Measurements from ENCODE around the gene ACOX3.
A peak's percentile ranks its signal among the peaks of the same experiment; 100 is the strongest.
"Not testable (repeated sequence)": the region's sequence is repeated elsewhere in the genome, so short reads cannot be mapped to it uniquely, and the experiment has no call there.

The ACOX3 gene

GRCh38 chr4:8440492-8441311, at the start of gene ACOX3, which contains the start of gene TRMT44:
TSS of gene ACOX3 (minus strand) at chr4:8440723. CDS start at chr4:8416521, 24,202 bp downstream.
TSS of gene TRMT44 (plus strand) at chr4:8440777. CDS start at chr4:8440823, 46 bp downstream.
- DNase-seq, result peak; percentile 37

DNA sequence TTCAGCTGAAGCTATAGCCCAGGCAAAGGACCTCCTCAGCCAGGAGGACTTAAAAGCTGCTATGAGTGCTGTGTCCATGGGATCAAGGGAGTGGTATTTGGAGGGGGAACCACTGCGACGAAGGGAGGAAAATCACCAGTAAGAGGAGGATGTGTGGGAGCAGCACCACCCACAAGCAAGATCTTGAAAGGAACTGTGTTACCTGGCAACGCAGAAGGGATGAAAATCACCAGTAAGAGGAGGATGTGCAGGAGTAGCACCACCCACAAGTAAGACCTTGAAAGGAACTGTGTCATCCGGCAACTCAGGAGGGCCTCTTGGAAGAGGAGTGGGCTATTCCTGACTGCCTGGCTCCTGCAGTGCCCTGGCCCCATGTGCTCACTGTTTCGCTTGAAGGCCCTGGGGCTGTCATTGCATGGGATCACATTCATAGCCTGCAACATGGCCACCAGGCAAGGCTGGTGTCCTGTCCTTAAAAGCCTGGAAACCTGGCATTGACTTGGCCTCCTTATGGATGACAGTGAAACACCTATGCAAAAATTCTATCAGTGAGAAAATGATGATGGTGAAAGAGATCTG, 48.4 kb upstream of the ACOX3 start:
- DNase-seq, result no peak

DNA sequence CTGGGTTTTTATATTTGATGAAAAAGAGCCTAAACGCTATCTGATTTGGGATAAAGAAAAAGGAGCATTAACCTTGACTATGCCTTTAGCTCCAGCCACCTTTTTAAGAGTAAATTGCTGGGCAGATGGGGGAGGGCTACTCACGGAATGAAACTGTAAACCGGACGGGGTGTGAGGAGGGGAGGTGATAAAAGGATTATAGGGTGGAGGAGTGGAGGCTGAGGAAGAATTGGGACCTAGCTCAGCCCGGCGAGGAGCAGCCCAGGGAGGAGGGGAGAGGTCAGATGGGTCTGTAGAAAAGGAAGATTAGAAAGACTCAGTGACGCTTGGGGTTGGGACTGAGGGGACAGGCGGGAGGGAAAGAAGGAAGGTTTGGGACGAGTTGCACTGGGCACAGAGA, 46.1 kb upstream of the ACOX3 start:
- not testable (repeated sequence) for DNase-seq

GRCh38 chr4:8480221-8480620, 39.7 kb upstream of the ACOX3 start:
- DNase-seq, result no peak

DNA sequence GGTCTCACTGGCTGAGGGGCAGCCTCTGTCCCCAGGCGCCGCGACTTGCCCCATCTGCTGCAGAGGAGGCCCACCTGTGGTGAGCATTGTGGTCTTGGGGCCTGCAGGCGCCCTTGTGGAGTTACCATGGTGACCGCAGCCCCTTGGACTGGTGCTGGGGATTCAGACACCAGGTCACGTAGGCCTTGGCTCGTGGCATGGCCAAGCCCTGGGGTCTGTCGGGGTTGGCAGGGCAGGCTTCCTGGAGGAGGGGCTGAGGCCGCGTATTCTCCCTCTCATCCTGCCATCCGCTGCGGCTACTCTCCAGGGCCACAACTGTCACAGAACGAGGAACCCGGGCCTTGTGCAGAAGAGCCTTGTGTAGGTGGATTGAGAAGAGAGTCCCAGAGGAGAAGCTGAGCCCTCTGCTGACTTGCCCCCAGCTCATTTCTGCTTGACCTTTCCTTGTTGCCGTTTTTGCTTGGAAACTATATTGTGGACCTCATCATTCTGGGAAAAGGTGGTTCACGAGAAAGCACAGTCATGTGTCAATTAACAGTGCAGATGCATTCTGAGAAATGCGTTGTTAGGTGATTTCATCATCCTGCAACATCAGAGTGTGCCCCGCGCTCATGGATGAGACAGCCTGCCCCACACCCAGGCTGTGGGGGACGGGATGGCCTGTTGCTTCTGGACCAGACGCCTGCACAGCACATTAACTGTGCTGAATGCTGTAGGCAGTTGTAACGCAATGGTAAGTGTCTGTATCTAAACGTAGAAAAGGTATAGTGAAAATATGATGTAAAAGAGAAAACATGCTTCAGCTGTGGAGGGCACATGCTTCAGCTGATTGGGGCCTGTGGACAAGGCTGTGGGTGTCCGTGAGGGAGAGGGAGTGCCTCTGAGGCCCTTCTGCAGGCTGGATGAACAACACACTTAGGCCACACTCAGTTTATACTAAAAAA, 38.5 kb upstream of the ACOX3 start:
- no peak for DNase-seq

DNA sequence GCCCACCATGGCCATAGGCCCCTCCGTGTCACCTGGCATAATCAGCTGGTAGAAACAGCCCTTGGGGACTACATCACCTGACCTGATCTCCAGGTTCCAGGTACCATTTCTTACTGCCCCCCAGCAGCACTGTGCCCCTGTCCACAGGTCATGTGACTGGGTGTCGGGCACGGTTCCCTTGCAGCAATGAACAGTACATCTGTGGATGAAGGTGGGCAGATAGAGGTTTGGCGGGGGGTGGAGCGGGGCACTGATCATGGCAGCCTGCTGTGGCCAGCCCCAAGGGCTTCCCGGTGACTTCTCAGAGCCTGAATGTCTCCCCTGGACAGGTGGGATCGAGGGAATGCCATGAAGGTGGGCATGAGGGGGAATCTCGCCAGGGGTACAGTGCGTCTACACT, 37.8 kb upstream of the ACOX3 start:
- no peak for DNase-seq

- DNase-seq, result no peak
Observed at GRCh38 chr4:8477676-8478075, 37.2 kb upstream of the ACOX3 start.

DNA sequence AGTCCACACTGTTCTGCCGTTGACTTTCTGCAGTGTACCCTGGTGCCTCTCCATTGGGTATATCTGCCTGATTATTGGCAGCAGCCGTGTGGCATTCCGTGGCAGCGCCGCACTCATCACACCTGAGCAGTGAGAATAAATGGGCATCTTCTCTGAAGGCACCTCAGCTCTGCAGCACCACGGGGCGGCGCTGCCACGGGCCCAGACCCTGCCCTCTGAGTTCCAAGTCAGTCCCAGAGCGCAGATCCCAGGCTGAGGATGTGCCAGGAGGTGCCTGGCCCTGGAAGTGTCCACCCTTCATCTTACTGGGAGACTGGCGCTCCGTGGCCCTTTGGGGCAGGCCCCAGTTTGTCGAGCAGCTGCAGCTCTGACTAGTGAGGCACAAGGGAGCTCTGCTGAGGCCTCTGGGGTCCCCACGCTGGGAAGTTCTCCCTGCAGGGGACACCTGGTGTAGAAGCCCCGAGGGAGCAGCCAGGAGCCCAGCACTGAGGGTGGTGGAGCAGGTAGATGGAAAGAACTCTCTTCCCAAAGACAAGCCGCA, 36.6 kb upstream of the ACOX3 start:
- DNase-seq, result no peak

- no peak for DNase-seq
Observed at GRCh38 chr4:8475751-8476575, 35.4 kb upstream of the ACOX3 start.

DNA sequence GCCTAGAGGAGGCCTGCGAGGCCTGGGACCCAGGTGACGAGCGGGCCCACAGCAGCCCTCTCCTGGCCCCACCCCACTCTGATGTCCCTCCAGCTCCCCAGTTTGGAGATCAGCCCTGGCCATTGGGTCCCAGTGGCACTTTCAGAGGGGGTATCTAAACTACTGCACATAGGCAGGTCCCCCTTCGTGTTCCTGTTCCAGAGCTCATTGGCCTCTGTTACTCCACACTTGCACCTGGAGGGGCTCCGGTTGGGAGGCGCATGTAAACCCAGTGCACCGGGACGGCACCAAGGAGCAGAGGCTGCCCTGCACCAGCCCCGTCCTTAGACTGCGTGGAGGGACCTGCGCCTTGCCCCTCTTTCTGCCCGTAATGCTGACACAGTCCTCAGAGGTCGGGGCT, 34.3 kb upstream of the ACOX3 start:
- DNase-seq, result no peak

DNA sequence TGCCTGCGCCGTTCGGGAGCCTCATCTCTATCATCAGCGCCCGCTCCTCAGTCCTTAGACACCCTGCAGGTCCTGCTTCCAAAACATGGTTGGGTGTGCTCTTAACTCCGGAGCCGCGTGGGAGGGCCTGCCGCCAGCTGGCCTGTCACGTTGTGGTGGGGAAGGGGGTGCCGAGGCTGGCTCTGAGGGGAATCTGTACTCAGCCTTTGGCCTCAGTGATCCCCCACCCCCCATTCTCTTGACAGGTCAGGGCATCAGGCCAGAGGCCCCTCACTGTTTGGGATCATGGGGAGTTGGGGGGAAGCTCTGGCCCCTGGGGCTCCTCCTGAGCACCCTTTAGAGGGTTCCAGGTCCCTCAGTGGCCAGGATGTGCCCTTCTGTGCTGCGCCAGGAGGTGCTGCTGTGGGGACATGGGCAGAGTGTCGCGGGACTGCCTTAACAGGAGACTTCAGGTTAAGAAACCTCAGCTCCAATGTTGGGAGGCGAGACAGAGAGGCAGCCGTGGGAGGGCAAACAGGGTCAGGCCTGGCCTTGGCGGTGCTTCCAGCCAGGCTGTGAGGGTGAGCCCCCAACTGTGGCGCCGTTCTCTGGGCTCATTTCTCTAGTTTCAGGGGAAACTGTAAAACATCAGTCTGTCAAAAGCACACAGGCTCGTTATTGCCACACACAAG, 33.5 kb upstream of the ACOX3 start:
- DNase-seq, result no peak

DNA sequence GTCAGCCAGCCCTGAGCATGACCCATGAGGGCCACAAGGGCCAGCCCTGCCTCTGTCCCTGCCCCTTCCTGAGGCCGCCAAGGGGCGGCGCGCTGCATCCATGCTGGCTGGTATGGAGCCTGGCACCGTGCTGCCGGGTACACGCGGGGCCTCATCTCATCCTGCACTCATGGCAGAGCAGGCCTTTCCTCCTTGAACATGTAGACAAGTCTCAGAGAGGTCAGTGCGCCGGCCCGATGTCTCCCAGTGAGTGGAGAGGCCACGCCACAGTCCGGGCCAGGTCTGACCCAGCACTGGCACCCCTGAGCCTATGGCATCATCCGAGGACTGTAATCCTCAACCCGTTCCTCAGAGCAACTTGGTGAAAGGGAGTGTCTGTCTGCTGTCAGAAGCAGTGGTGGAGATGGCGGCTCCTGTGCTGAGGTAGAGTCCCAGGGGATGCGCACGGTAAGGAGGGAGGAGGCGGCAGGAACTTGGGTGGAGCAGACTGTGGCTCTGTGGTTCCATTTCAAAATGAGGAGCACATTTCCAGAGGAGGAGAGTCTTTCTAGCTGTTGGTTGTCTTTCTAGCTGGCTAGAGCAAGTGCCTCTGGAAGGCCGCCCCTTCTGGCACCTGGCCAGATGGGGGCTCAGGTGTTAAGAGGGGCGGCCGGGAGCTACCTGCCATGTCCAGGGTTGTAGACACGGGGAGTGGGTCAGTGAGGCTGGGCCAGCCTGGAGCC, 32.8 kb upstream of the ACOX3 start:
- DNase-seq, result no peak

- DNase-seq, result no peak
Observed at GRCh38 chr4:8472689-8473197, 32.2 kb upstream of the ACOX3 start.

DNA sequence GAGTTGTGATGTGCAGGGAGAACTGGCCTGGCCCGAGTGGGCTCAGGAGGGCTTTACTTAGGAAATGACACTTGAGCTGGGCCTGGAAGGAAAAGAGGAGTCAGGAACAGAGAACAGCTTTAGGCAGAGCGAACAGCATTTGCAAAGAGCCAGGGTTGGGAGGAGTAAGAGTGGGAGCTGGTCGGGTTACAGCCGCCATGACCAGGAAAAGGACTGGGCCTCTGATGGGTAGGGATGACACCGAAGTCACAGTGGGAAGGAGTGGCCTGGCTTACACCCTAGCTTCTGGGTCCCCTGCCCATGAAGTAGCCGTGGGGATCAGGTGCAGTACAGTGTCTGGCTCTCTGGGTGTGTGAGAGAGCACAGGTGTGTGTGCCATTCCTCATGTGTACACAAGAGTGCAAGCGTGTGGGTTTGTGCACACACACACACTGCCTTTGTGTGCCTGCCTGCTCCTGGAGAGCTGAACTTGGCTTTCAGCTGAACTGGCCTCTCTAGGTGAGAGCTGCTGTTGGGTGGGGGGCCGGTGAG, 31.7 kb upstream of the ACOX3 start:
- no peak for DNase-seq

DNA sequence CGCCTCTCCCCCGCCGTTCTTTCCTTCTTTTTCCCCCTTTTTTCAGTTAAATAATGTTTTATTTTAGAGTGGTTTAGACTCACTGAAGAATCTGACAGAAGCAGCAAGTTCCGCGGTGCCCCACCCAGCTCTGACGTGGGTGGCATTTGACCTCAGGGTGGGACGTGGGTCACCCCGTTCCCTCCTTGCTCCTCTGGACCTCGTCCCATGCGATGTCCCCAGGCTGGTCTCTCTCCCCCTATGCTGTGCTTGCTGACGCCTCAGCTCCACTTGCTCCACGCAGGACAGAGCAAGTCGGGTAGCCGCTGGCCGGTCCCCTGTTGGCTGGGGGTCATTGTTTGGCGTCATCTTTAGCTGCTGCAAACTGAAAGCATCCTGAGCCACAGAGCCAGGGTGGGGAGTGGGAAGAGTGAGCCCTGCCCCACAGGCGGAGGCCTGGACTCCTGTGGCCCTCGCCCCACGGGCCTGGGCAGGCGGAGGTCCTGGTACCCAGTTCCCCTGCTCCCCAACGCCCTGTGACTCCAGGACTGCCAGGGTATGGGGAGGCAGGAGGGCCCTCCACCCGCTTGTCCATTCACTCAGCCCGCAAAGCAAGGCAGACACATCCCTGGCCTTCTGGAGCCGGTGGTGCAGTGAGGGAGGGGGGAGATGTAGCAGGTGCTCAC, 30.8 kb upstream of the ACOX3 start:
- no peak for DNase-seq

DNA sequence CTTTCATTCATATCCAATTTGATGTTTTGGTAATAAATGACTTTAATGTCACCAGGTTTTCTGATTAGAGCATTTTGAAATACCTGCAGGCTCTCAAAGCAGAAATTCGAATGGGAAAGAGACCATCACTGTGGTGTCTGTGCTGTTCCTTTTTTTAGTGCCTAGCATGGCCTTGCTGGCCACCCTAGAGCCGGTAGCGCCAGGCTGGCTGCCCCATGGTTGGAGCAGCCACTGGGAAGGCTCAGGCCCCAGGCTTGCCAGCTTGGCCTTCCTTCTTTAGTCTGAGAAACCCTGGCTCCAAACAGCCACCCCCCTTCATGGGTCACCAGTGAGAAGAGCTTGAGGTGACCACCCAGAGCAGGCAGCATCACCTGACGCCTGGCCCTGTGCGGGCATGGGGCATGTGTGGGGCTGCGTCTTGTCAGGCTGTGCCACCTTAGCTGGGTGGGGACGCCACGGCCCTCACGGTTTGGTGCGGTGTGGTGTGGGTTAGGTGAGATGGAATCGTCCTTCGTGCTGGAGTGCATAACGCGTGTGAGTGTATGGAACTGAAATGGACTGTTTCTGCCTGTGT, 30.0 kb upstream of the ACOX3 start:
- DNase-seq, result no peak

DNA sequence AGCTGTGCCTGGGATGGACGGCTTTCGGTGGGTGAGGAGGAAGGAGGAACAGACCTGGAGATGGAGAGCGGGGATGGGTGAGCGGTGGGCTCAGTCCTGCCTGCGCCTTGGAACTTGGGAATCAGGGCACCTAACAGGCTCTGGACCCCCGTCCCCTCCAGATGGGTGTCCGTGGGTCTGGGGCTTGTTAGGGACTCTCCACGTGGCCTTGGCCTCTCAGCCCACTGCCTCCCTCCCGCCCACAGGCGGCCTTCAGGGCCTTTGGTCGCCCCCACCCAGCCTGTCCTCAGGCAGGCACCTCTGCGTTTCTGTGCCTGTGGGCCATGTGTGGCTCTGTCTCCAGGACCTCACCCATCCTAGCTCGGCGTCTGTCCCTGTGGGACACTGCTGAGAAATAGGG, 29.0 kb upstream of the ACOX3 start:
- DNase-seq, result no peak

DNA sequence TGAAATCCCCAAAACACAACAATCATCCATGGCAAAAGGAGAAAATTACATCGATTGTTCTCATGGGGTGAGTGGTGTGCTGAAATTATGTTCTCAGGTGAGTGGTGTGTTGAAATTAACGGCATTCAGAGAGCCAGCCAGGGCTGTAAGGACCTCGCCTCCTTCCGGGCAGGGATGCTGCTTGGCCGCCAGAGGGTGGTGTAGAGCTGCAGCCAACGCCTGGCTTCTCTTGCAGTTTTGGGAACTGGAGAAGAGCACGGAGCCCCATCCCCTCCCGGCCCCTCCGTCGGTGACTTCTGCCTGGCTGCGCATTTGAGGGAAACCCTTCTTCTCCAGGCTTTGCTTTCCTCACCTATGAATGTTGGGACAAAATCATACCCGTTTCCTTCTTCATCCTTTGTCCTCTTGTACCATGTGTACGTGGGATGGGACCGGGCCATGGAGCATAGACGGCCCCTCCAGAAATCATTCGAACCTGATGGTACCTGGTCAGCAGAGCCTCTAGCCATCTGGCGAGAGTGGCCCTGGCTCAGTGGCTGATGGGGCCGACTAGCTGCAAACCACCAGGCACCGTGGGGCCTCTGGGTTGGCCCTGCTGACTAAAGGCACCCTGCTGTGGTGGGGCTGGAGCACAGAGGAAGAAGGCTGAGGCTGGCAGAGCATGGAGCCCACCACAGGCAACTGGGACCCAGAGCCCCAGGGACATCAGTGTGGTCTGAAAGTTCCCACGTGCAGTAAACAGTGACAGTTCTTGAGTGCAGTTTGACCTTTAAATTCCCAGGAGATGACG, 28.4 kb upstream of the ACOX3 start:
- DNase-seq, result no peak

DNA sequence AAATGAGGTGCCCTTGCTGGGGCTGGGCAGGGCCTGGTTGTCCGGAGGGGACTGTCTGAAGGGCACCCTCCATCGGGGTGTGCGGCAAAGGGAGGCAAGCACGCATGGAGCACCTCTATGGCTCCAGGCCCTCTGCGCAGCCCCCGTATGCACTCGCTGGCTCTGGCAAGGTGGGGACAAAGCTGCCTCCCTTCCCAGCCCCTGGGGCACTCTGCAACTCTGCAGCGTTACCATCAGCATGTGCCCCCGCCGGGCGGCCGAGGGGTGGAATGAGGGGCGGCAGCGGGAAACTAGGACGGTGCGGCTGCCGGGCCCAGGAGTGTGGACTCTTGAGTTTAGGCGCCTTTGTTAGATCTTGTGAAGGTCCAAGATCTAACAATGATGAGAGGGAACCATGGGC, 26.5 kb upstream of the ACOX3 start:
- no peak for DNase-seq
